Ishikawa (cell line): ENCODE data around the gene UVSSA.

Experiments used
- EGR1 ChIP-seq: IDR thresholded peaks from 2 replicates; pipeline ENCODE4 v1.6.1; 2012
- EP300 ChIP-seq: IDR thresholded peaks from 2 replicates; pipeline ENCODE4 v1.6.1; 2012; ENCODE audit warnings: borderline replicate concordance
- FOXM1 ChIP-seq: IDR thresholded peaks from 2 replicates; pipeline ENCODE4 v1.6.1; 2012; ENCODE audit warnings: low read depth, borderline replicate concordance
- RAD21 ChIP-seq: IDR thresholded peaks from 2 replicates; pipeline ENCODE4 v1.6.1; 2012; ENCODE audit warnings: low read depth
- REST ChIP-seq: IDR thresholded peaks from 2 replicates; pipeline ENCODE4 v1.6.1; 2012; ENCODE audit warnings: low read depth, mild to moderate bottlenecking
- TAF1 ChIP-seq: IDR thresholded peaks from 2 replicates; pipeline ENCODE4 v1.6.1; 2012; ENCODE audit warnings: low read depth, mild to moderate bottlenecking

GRCh38 chr4:1328267-1329155, 18.5 kb upstream of the UVSSA start:
- no peak for TF ChIP-seq EGR1
- no peak for TF ChIP-seq EP300
- no peak for TF ChIP-seq REST
- no peak for TF ChIP-seq FOXM1
- TF ChIP-seq TAF1: no peak
- TF ChIP-seq RAD21: no peak
